RPMI8226 (cell line): Measurements from ENCODE around the gene HNRNPUL1.

ENCODE experiments used
- DNase-seq: peaks from one replicate; pipeline ENCODE4 v3.0.0-alpha.2; 2015

HNRNPUL1 gene

DNA sequence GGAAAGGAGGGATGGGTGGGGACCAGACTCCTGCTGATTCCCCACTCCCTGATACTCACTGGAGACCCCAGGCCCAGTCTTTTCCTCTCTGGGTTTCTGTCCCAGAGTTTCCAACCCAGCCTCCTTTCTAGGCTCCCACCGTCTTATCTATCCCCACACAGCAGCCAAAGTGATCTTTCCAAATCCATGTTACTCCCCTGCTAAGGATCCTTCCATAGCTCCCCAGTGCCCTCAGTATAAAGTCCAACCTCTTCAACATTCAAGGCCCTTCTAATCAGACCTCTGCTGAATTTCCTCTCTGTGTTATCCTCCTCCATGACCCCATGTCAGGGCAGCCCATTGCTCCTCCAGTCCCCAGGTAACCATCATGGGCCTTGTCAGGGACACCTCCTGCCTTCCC is 90.9 kb downstream of the HNRNPUL1 start:
- DNase-seq: no peak

DNA sequence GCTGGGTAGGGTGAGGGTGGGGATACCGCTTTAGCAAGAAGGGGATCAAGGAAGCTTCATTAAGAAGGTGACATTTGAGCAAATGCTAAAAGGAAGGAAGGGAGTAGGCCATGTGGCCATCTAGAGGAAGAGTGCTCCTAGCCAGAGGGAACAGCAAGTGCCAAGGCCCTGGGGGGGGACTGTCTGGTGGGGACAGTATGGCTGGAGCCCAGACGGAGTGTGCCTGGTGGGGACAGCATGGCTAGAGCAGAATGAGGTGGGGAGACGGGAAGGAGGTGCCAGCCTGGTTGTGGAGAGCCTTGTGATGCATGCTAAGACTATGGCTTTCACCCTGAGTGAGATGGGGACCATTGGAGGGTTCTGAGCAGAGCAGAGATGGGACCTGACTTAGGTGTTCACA is 91.6 kb downstream of the HNRNPUL1 start:
- DNase-seq: no peak

DNA sequence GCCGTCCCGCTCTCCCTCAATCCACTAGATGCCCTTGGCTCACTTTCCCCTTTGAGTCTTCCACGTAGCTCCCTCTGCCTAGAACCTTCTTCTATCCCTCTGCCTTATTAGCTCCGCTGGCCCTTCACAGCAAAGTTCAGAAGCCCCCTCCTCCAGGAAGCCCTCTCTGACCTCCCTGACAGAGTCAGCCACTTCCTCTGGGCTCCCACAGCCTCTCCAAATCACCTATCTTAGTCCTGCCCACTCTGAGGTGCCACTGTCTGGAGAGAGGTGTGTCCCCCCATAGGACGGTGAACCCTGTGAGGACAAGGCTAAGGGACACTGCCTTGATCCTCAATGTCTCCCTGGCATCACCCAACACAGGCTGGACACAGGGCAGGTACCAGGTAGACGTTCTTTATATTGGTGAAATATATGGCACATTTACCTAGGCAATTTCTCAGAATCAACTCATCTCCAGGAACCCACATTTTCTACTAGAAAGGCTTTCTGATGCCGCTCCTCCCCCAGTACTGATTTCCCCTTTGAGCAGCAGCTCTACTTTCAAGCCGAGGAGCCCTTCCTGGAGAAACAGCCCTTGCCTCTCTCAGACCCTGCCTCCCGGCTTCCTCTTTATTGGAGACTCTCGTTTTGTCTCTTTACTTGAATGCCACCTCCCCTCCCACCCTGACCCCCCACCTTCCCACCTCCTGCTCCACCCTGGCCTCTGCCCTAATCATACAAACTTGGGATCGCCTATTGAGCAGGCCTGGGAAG is 93.0 kb downstream of the HNRNPUL1 start:
- DNase-seq: no peak
